ENCODE data around the gene NDUFS5.
A peak's percentile ranks its signal among the peaks of the same experiment; 100 is the strongest.

Gene NDUFS5

GRCh38 chr1:38989979-38990378, 36.2 kb upstream of the NDUFS5 start:
- H3K36me3 ChIP-seq (ENCODE audit: control insufficient read depth in 2 of 2, insufficient read depth in 1 of 2, low read length in 2 of 2), result peaks cover 6 to 22% of the 10 kb centered on the region in 2 experiments; a peak in 2 of 3 replicates
- peaks cover 10% of the 10 kb centered on the region for H3K4me1 ChIP-seq (ENCODE audit: control insufficient read depth, insufficient read depth, low read length)
- H3K9me3 ChIP-seq (ENCODE audit: control insufficient read depth, insufficient read depth, low read depth, low read length), result no peaks in the 10 kb centered on the region
- no peak overlapping the region for H3K27ac ChIP-seq (ENCODE audit: extremely low read depth, low read depth, low read length)
- POLR2A ChIA-PET, result interaction anchor here (0.6 to 1.5 kb wide), 4 partner anchors 13 to 996 kb away, joined by 3 to 6 read pairs (median 3); partner anchors contain the start of gene NDUFS5
- CTCF ChIA-PET, result interaction anchor here (1.6 kb wide), 1 partner anchor 102 kb away, joined by 4 read pairs; no protein-coding TSS in a partner anchor
- TF ChIP-seq ZBTB17 (tag by site-specific recombination; IDR thresholded peaks at IDR 0.05), result peak; percentile 92
- TF ChIP-seq ZBTB6 (tag by site-specific recombination; IDR thresholded peaks at IDR 0.05), result no peak
- H3K4me3 ChIP-seq (ENCODE audit: low read depth, low read length), result no peak overlapping the region

- no peak for TF ChIP-seq ZNF404 (tag by site-specific recombination; IDR thresholded peaks at IDR 0.05)
- no peak for TF ChIP-seq OVOL3 (tag by site-specific recombination; IDR thresholded peaks at IDR 0.05)
- TF ChIP-seq ZNF114 (tag by site-specific recombination; IDR thresholded peaks at IDR 0.05), result no peak
- no peak for TF ChIP-seq SALL2 (tag by site-specific recombination; IDR thresholded peaks at IDR 0.05; ENCODE audit: borderline replicate concordance)
- TF ChIP-seq ZNF596 (tag by site-specific recombination; IDR thresholded peaks at IDR 0.05), result no peak
- no peak for TF ChIP-seq ZNF202 (tag by site-specific recombination; IDR thresholded peaks at IDR 0.05; ENCODE audit: borderline replicate concordance)
- Histone ChIP-seq H3K4me1 (ENCODE audit: control insufficient read depth, insufficient read depth, low read length) (peaks cover 10% of the 10 kb centered on the region), H3K9me3 (ENCODE audit: control insufficient read depth, insufficient read depth, low read depth, low read length) (no peaks in the 10 kb centered on the region), H3K4me3 (ENCODE audit: low read depth, low read length) (peak overlapping the region; percentile 60), H3K36me3 (ENCODE audit: control insufficient read depth in 2 of 2, insufficient read depth in 1 of 2, low read length in 2 of 2) (peaks cover 8 to 26% of the 10 kb centered on the region in 2 experiments; a peak in 2 of 3 replicates), H3K27ac (ENCODE audit: extremely low read depth, low read depth, low read length) (peak overlapping the region; percentile 38; the same call in 1 of the 2 replicates)
- CTCF ChIA-PET, result interaction anchor here (1.6 kb wide), 1 partner anchor 102 kb away, joined by 4 read pairs; no protein-coding TSS in a partner anchor
- POLR2A ChIA-PET, result interaction anchor here (0.6 to 1.0 kb wide), 3 partner anchors 14 to 1589 kb away, joined by 3 to 5 read pairs (median 3); partner anchors contain the start of gene NDUFS5
These were observed 35.8 kb upstream of the NDUFS5 start for GRCh38 chr1:38990386-38990737.

GRCh38 chr1:38990738-38991637, 35.2 kb upstream of the NDUFS5 start, which contains the start of gene AKIRIN1:
Gene AKIRIN1, plus strand, starts transcription at chr1:38991276. Its CDS starts 105 bp downstream, at chr1:38991381.
- H3K27ac ChIP-seq (ENCODE audit: extremely low read depth, low read depth, low read length), result peak within 1 kb of the TSS; percentile 89
- H3K4me1 ChIP-seq (ENCODE audit: control insufficient read depth, insufficient read depth, low read length), result peaks cover 10% of the 10 kb centered on the region; the same call in 1 of the 2 replicates
- POLR2A ChIA-PET, result interaction anchor here (0.6 to 1.0 kb wide), 3 partner anchors 14 to 1590 kb away, joined by 3 to 5 read pairs (median 3); partner anchors contain the start of gene NDUFS5
- TF ChIP-seq PATZ1 (tag by site-specific recombination; IDR thresholded peaks at IDR 0.05) (peak; percentile 85), ZSCAN30 (tag by site-specific recombination; IDR thresholded peaks at IDR 0.05) (peak; percentile 38; the same call in 1 of the 2 replicates), ZSCAN18 (tag by site-specific recombination; IDR thresholded peaks at IDR 0.05) (no peak), ATF2 (tag by site-specific recombination; IDR thresholded peaks at IDR 0.05; ENCODE audit: low read depth) (peak; percentile 93), ZBTB26 (tag by site-specific recombination; optimal IDR thresholded peaks at IDR 0.05) (peak; percentile 45), ZNF394 (tag by site-specific recombination; IDR thresholded peaks at IDR 0.05; ENCODE audit: borderline replicate concordance) (peak; percentile 35; the same call in 1 of the 2 replicates), ZFHX2 (tag by site-specific recombination; conservative IDR thresholded peaks at IDR 0.05) (0 out of 2 replicates have a peak, but pooled peaks have one; percentile 21), ZNF707 (tag by site-specific recombination; IDR thresholded peaks at IDR 0.05) (no peak), ZIC2 (tag by site-specific recombination; IDR thresholded peaks at IDR 0.05) (0 out of 2 replicates have a peak, but pooled peaks have one; percentile 16), MZF1 (tag by site-specific recombination; IDR thresholded peaks at IDR 0.05; ENCODE audit: borderline replicate concordance) (0 out of 2 replicates have a peak, but pooled peaks have one; percentile 7), ZNF626 (tag by site-specific recombination; IDR thresholded peaks at IDR 0.05) (peak; percentile 71; the same call in 1 of the 2 replicates)

More at GRCh38 chr1:38990738-38991637, 35.2 kb upstream of the NDUFS5 start, which contains the start of gene AKIRIN1:
- CTCF ChIA-PET, result interaction anchor here (1.6 kb wide), 1 partner anchor 101 kb away, joined by 4 read pairs; no protein-coding TSS in a partner anchor
- Histone ChIP-seq H3K9me3 (ENCODE audit: control insufficient read depth, insufficient read depth, low read depth, low read length) (no peaks in the 10 kb centered on the region), H3K36me3 (ENCODE audit: control insufficient read depth in 2 of 2, insufficient read depth in 1 of 2, low read length in 2 of 2) (peaks cover 14 to 32% of the 10 kb centered on the region in 2 experiments; a peak in 2 of 3 replicates), H3K4me3 (ENCODE audit: low read depth, low read length) (peak within 1 kb of the TSS; percentile 64)
